22Rv1 (cell line): ENCODE results near the gene GATB.

Experiments used
- ZFX ChIP-seq: fragments of 450-650 bp; IDR thresholded peaks from 2 replicates; pipeline ENCODE4 v1.6.1; 2017; ENCODE audit warnings: antibody characterized with exemption, borderline replicate concordance
- TF ChIP-seq, protein P1 (sequence below): fragments of 450-650 bp; IDR thresholded peaks from 2 replicates; pipeline ENCODE4 v1.5.1; 2017; ENCODE audit warnings: mild to moderate bottlenecking

DNA sequence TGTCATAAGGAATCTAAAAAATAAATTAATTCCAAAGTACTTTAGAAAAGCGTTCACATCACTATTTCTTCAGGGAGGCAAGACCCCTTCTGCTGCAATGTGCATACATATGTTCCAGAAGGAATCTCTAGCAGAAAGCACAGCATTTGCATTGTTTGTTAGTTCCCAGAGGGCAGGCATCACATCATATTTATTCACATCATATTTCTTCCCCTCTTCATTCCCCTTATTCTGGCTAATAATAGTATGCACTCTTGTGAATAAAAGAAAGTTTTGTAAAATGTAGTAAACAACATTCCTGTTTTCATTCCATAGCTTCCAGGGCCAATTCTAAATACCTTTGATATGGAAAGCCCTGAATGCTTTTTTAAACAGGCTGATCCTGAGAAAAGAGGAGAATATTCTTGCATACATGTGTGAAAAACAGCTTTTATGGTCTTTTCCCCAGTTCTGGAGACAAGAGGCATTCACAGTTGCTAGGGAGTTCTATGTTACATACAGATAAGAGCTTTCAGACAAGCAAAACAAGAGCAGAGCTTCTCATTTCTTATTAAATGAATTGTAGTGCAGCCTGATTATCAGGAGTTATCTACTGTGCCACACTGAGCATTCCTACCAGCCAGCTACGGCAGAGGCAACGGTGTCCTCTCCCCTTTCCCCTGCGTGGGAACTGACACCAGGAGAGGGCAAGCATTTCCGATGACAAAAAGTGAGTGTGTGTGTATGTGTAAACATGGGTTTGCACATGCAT lies 15.2 kb downstream of the GATB start:
- TF ChIP-seq, protein P1, sequence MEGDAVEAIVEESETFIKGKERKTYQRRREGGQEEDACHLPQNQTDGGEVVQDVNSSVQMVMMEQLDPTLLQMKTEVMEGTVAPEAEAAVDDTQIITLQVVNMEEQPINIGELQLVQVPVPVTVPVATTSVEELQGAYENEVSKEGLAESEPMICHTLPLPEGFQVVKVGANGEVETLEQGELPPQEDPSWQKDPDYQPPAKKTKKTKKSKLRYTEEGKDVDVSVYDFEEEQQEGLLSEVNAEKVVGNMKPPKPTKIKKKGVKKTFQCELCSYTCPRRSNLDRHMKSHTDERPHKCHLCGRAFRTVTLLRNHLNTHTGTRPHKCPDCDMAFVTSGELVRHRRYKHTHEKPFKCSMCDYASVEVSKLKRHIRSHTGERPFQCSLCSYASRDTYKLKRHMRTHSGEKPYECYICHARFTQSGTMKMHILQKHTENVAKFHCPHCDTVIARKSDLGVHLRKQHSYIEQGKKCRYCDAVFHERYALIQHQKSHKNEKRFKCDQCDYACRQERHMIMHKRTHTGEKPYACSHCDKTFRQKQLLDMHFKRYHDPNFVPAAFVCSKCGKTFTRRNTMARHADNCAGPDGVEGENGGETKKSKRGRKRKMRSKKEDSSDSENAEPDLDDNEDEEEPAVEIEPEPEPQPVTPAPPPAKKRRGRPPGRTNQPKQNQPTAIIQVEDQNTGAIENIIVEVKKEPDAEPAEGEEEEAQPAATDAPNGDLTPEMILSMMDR: no peak
- TF ChIP-seq ZFX: no peak
